HG03139 (cell line): ENCODE measurements around the gene LRRC41.
"Not testable (repeated sequence)": the region's sequence is repeated elsewhere in the genome, so short reads cannot be mapped to it uniquely, and the experiment has no call there.

Source experiments
- ATAC-seq: cut with Tn5 transposase; IDR thresholded peaks from one replicate; pipeline ENCODE4 v1.9.1; 2021; ENCODE audit not compliant: unreplicated experiment

LRRC41 gene

GRCh38 chr1:46246136-46246535, 57.3 kb downstream of the LRRC41 start:
- not testable (repeated sequence) for ATAC-seq

DNA sequence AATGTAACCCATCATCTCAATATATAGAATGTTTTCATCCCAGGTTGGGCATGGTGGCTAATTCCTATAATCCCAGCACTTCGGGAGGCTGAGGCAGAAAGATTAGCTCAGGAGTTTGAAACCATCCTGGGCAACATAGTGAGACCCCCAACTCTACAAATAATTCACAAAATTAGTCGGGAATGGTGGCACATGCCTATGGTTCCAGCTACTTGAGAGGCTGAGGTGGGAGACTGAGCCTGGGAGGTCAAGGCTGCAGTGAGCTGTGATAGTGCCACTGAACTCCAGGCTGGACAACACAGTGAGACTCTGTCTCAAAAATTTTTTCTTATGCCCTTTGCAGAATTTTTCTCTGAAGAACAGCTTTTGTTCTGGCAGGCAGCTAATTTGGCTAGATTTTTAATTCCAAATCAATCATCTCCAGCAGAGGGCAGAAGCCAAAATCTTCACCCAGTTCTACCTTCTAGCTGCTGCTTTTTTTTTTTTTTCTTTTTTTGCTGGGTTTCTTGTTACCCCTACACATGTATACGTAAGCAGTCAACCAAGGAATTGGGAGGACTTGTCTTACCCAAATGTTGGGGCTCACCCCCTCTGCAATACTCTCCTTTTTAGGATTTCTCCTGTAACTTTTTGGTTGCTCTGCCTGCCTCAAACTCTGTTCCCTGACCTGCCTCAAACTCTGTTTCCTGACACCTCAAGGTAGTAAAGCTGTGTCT, 58.6 kb downstream of the LRRC41 start:
- ATAC-seq = no peak

- ATAC-seq = not testable (repeated sequence)
Measured at GRCh38 chr1:46243831-46244230, 59.6 kb downstream of the LRRC41 start.

GRCh38 chr1:46242918-46243317, 60.5 kb downstream of the LRRC41 start:
- no peak for ATAC-seq

DNA sequence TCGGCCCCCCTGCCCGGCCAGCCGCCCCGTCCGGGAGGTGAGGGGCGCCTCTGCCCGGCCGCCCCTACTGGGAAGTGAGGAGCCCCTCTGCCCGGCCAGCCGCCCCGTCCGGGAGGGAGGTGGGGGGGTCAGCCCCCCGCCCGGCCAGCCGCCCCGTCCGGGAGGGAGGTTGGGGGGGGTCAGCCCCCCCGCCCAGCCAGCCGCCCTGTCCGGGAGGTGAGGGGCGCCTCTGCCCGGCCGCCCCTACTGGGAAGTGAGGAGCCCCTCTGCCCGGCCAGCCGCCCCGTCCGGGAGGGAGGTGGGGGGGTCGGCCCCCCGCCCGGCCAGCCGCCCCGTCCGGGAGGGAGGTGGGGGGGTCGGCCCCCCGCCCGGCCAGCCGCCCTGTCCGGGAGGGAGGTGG, 61.7 kb downstream of the LRRC41 start:
- ATAC-seq = not testable (repeated sequence)

- not testable (repeated sequence) for ATAC-seq
Measured at GRCh38 chr1:46238865-46239264, 64.6 kb downstream of the LRRC41 start.

DNA sequence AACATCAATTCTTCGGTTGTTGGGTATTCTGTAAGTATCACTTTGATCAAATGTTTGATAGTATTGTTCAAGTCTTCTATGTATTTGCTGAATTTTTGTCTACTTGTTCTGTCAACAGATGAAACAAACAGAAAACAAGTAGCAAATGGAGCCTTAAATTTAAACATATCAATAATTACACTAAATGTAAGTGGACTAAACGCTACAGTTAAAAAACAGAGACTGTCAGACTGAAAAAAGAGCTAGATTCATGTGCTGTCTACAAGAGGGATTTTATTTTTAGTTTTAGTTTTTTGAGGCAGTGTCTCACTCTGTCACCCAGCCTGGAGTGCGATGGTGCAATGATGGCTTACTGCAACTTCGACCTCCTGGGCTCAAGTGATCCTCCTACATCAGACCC, 66.5 kb downstream of the LRRC41 start:
- no peak for ATAC-seq

GRCh38 chr1:46231231-46231630, 72.2 kb downstream of the LRRC41 start:
- not testable (repeated sequence) for ATAC-seq
